HepG2 (cell line): ENCODE data around the gene FOXA1. TPM values are rescaled to one million over a fixed set of nuclear protein-coding genes. Genes with fewer than 3 reads are reported as not detected.

ENCODE experiments used
- CBX5 ChIP-seq: sonication (generic); formaldehyde crosslinking; IDR thresholded peaks from 2 replicates; pipeline ENCODE4 v1.4.0; 2020; ENCODE audit warnings: missing genetic modification reagents, borderline replicate concordance
- CREB1 ChIP-seq, 2 experiments: fragments of 450-650 bp in 1 of 2; IDR thresholded peaks; 2 replicates each; pipeline ENCODE4 v1.6.1; 2016 to 2017; ENCODE audit warnings: control low read depth in 1 of 2, mild to moderate bottlenecking in 1 of 2, missing compliant biosample characterization in 1 of 2, missing genetic modification characterization in 1 of 2
- DZIP1 ChIP-seq: sonication (generic); formaldehyde crosslinking; IDR thresholded peaks from 2 replicates; pipeline ENCODE4 v1.5.0; 2020; ENCODE audit warnings: mild to moderate bottlenecking, missing genetic modification reagents
- KMT2B ChIP-seq: IDR thresholded peaks from 2 replicates; pipeline ENCODE4 v1.6.1; 2016; ENCODE audit warnings: missing genetic modification reagents, missing compliant biosample characterization
- MYC ChIP-seq: sonication (generic); formaldehyde crosslinking; IDR thresholded peaks from 2 replicates; pipeline ENCODE4 v1.9.0; 2021; ENCODE audit warnings: missing genetic modification reagents, borderline replicate concordance
- NCOA2 ChIP-seq: sonication (generic); formaldehyde crosslinking; IDR thresholded peaks from 2 replicates; pipeline ENCODE4 v1.8.0; 2022; ENCODE audit warnings: inconsistent platforms
- NCOR1 ChIP-seq: fragments of 200-600 bp; sonication (generic); IDR thresholded peaks from 2 replicates; pipeline ENCODE4 v1.7.0; 2017; ENCODE audit warnings: antibody characterized with exemption, low read length, borderline replicate concordance
- PATZ1 ChIP-seq: sonication (generic); formaldehyde crosslinking; IDR thresholded peaks from 2 replicates; pipeline ENCODE4 v1.4.0; 2020; ENCODE audit warnings: missing genetic modification reagents
- RNF219 ChIP-seq: sonication (generic); formaldehyde crosslinking; IDR thresholded peaks from 2 replicates; pipeline ENCODE4 v1.5.0; 2020; ENCODE audit warnings: mild to moderate bottlenecking, missing genetic modification reagents
- TEAD2 ChIP-seq: sonication (generic); formaldehyde crosslinking; IDR thresholded peaks from 2 replicates; pipeline ENCODE4 v1.9.0; 2021; ENCODE audit warnings: missing genetic modification reagents
- XBP1 ChIP-seq: sonication (generic); formaldehyde crosslinking; IDR thresholded peaks from 2 replicates; pipeline ENCODE4 v1.5.0; 2020; ENCODE audit warnings: missing genetic modification reagents
- YEATS2 ChIP-seq: sonication (generic); formaldehyde crosslinking; IDR thresholded peaks from 2 replicates; pipeline ENCODE4 v1.4.0; 2020; ENCODE audit warnings: missing genetic modification reagents, borderline replicate concordance
- ZC3H4 ChIP-seq: sonication (generic); formaldehyde crosslinking; IDR thresholded peaks from 2 replicates; pipeline ENCODE4 v1.4.0; 2020; ENCODE audit warnings: missing genetic modification reagents, borderline replicate concordance
- ZFP91 ChIP-seq: sonication (generic); formaldehyde crosslinking; IDR thresholded peaks from 2 replicates; pipeline ENCODE4 v1.9.0; 2022; ENCODE audit warnings: missing genetic modification reagents, mild to moderate bottlenecking, borderline replicate concordance
- ZFX ChIP-seq: sonication (generic); formaldehyde crosslinking; IDR thresholded peaks from 2 replicates; pipeline ENCODE4 v1.4.0; 2020; ENCODE audit warnings: mild to moderate bottlenecking, low read depth, missing genetic modification reagents, moderate library complexity
- ZNF17 ChIP-seq: sonication (generic); formaldehyde crosslinking; IDR thresholded peaks from 2 replicates; pipeline ENCODE4 v1.5.0; 2020; ENCODE audit warnings: mild to moderate bottlenecking, missing genetic modification reagents
- ZNF224 ChIP-seq: sonication (generic); formaldehyde crosslinking; IDR thresholded peaks from 2 replicates; pipeline ENCODE4 v1.5.0; 2020; ENCODE audit warnings: mild to moderate bottlenecking, missing genetic modification reagents
- ZNF333 ChIP-seq: sonication (generic); formaldehyde crosslinking; IDR thresholded peaks from 2 replicates; pipeline ENCODE4 v1.4.0; 2020; ENCODE audit warnings: mild to moderate bottlenecking, missing genetic modification reagents, borderline replicate concordance
- ZNF572 ChIP-seq: sonication (generic); formaldehyde crosslinking; IDR thresholded peaks from 2 replicates; pipeline ENCODE4 v1.5.1; 2020; ENCODE audit warnings: mild to moderate bottlenecking, missing genetic modification reagents
- ZNF580 ChIP-seq: IDR thresholded peaks from 2 replicates; pipeline ENCODE4 v1.6.1; 2016; ENCODE audit warnings: low read depth, borderline replicate concordance
- polyA plus RNA-seq, 8 experiments: library from polyadenylated mRNA; depleted of rRNA in 3 of 8; stranded (reverse) in 7 of 8; unstranded in 1 of 8; fragments of >200 nt; fragmentation: Illumina TruSeq in 4 of 8; extraction: Trizol in 4 of 8; gene quantifications; 2 replicates each; pipeline versions ENCODE4 v1.2.1 to v1.2.3, GENCODE V29; 2011 to 2016; ENCODE audit warnings: low read depth in 4 of 8, missing spikeins in 1 of 8, mixed read lengths in 1 of 8; ENCODE audit not compliant: insufficient read depth in 1 of 8
- total RNA-seq, 5 experiments: library from RNA; depleted of rRNA; stranded (reverse); fragments of >200 nt; fragmentation: Illumina TruSeq; extraction: Trizol; gene quantifications; 2 replicates each; pipeline ENCODE4 v1.2.3, GENCODE V29; 2016; ENCODE audit warnings: low read depth in 1 of 5

Gene FOXA1
- total and polyA plus RNA-seq, 2 of the 13 experiments (the other 11 are each of a cell fraction or from before 2014, with no cell fraction given) = 43.4 to 58.6 TPM

GRCh38 chr14:37587881-37588666 lies 7.0 kb downstream of the FOXA1 start (continued):
- TF ChIP-seq NCOA2 (CRISPR knock-in tag) (peak; percentile 46), ZFP91 (CRISPR knock-in tag) (peak; percentile 94), ZC3H4 (peak; percentile 37; the same call in 1 of the 2 replicates), ZNF17 (CRISPR knock-in tag) (no peak), ZNF580 (CRISPR knock-in tag) (no peak; the same call in 1 of the 2 replicates), DZIP1 (CRISPR knock-in tag) (no peak), KMT2B (CRISPR knock-in tag) (peak; percentile 94), YEATS2 (CRISPR knock-in tag) (0 out of 2 replicates have a peak, but pooled peaks have one; percentile 26), ZNF333 (CRISPR knock-in tag) (peak; percentile 80; the same call in 1 of the 2 replicates), CBX5 (peak; percentile 19), ZNF572 (CRISPR knock-in tag) (peak; percentile 95), MYC (CRISPR knock-in tag) (peak; percentile 82), RNF219 (CRISPR knock-in tag) (0 out of 2 replicates have a peak, but pooled peaks have one; percentile 75), PATZ1 (CRISPR knock-in tag) (peak; percentile 63), NCOR1 (0 out of 2 replicates have a peak, but pooled peaks have one; percentile 18), CREB1 (IDR thresholded peaks at IDR 0.05) (no peak), CREB1 (CRISPR knock-in tag; IDR thresholded peaks at IDR 0.05) (no peak), ZNF224 (no peak), ZFX (CRISPR knock-in tag) (peak; percentile 94), TEAD2 (CRISPR knock-in tag) (0 out of 2 replicates have a peak, but pooled peaks have one; percentile 59), XBP1 (CRISPR knock-in tag) (0 out of 2 replicates have a peak, but pooled peaks have one; percentile 67)
